Common myeloid progenitor, CD34-positive (primary cell): ENCODE results near the gene STX8.
"Not testable (repeated sequence)": the region's sequence is repeated elsewhere in the genome, so short reads cannot be mapped to it uniquely, and the experiment has no call there.

Experiments used
- CTCF ChIA-PET: fragments of 350-600 bp; sonication (Branson Sonifier 250); formaldehyde crosslinking; loops from one replicate; lab custom pipeline; 2021; ENCODE audit warnings: antibody characterized with exemption; lab: Charles Lee
- POLR2A ChIA-PET: fragments of 350-600 bp; sonication (Branson Sonifier 250); formaldehyde crosslinking; loops from one replicate; lab custom pipeline; 2021; ENCODE audit warnings: antibody characterized with exemption; lab: Charles Lee
- DNase-seq, 3 donors: peaks; one replicate each; pipeline versions ENCODE4 v3.0.0 to v3.0.0-alpha.2; 2013
- H3K27ac ChIP-seq, 2 experiments: 1 replicate in 1 of 2; 2 replicates in 1 of 2; pipeline ENCODE4 v1.7.0; 2013; ENCODE audit warnings: inconsistent platforms in 2 of 2, low read length in 2 of 2, mild to moderate bottlenecking in 2 of 2, low read depth in 1 of 2, moderate library complexity in 1 of 2; ENCODE audit not compliant: severe bottlenecking in 2 of 2, insufficient read depth in 1 of 2, poor library complexity in 1 of 2
- H3K27me3 ChIP-seq, 5 experiments: replicated peaks in 2 of 5; 1 replicate in 3 of 5; 2 replicates in 2 of 5; pipeline versions ENCODE4 v1.6.1 to v1.7.0; 2013; ENCODE audit warnings: low read length in 4 of 5, mild to moderate bottlenecking in 2 of 5, moderate library complexity in 2 of 5, inconsistent platforms in 1 of 5; ENCODE audit not compliant: insufficient read depth in 5 of 5, control insufficient read depth in 4 of 5
- H3K36me3 ChIP-seq, 4 experiments: 1 replicate in 2 of 4; 2 replicates in 2 of 4; pipeline versions ENCODE4 v1.6.1 to v1.7.0; 2013; ENCODE audit warnings: low read length in 3 of 4, control low read depth in 1 of 4, mild to moderate bottlenecking in 1 of 4; ENCODE audit not compliant: control insufficient read depth in 4 of 4, insufficient read depth in 4 of 4
- H3K4me1 ChIP-seq, 4 experiments: 1 replicate in 3 of 4; 2 replicates in 1 of 4; pipeline versions ENCODE4 v1.6.1 to v1.7.1; 2013; ENCODE audit warnings: low read length in 3 of 4, mild to moderate bottlenecking in 3 of 4, control low read depth in 1 of 4, inconsistent platforms in 1 of 4, moderate library complexity in 1 of 4; ENCODE audit not compliant: control insufficient read depth in 4 of 4, insufficient read depth in 4 of 4; ENCODE audit errors: control extremely low read depth in 1 of 4
- H3K4me3 ChIP-seq, 7 experiments: 1 replicate in 4 of 7; 2 replicates in 3 of 7; pipeline versions ENCODE4 v1.5.1 to v1.7.0; 2013; ENCODE audit warnings: mild to moderate bottlenecking in 7 of 7, low read length in 6 of 7, moderate library complexity in 6 of 7, inconsistent platforms in 2 of 7, low read depth in 2 of 7, control low read depth in 1 of 7; ENCODE audit not compliant: insufficient read depth in 4 of 7, control insufficient read depth in 1 of 7; ENCODE audit errors: extremely low read depth in 1 of 7
- H3K9me3 ChIP-seq, 5 experiments: 1 replicate in 4 of 5; 2 replicates in 1 of 5; pipeline versions ENCODE4 v1.6.1 to v1.7.1; 2013; ENCODE audit warnings: low read length in 4 of 5, mild to moderate bottlenecking in 2 of 5, inconsistent platforms in 1 of 5, low read depth in 1 of 5, moderate library complexity in 1 of 5; ENCODE audit not compliant: control insufficient read depth in 4 of 5, insufficient read depth in 2 of 5; ENCODE audit errors: control extremely low read depth in 1 of 5
- WGBS: methylation state at CpG from one replicate; pipeline ENCODE4 v1.1.5; 2013; ENCODE audit not compliant: insufficient coverage; 5-methylcytosine and 5-hydroxymethylcytosine counted together

STX8 gene

DNA sequence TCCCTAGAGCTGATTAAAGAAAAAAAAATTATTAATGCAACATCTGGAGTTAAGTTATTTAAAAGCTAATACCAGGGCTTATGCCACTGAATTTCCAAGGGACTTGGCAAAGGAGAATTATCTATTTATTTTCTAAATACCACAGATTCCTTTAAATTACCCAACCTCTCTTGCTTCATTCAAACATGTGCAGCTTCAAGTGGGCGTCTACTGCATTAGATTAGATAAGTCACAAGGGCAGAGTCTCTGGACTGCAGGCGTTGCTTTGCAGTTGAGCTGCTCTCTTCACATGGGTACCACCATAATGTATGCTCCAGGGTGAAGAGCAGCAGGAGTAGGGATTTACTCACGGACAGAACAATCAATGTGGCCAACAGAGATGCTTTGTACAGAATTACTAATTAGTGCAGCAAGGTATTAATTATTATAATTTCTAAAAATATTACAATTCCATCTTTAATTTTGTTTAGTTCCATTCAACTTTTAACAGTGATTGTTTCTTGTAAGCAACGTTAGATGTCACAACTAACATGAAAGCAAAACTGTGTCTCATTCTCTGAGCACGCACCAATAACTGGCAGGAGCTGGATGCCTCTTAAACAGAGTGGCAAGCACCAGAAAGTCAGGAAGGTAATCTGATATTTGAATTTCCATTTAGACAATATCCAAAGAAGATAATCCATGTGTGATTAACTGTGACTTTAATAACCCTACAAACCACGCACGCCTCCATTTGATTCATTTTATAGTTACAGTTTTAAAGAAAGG is 214.2 kb downstream of the STX8 start:
- WGBS, result 100% methylated on average over 2 of the region's 7 CpGs
- no peak overlapping the region for H3K4me3 ChIP-seq
- CTCF ChIA-PET, result interaction anchor here (0.9 kb wide), 1 partner anchor 70 kb away, joined by 3 read pairs; no protein-coding TSS in a partner anchor

DNA sequence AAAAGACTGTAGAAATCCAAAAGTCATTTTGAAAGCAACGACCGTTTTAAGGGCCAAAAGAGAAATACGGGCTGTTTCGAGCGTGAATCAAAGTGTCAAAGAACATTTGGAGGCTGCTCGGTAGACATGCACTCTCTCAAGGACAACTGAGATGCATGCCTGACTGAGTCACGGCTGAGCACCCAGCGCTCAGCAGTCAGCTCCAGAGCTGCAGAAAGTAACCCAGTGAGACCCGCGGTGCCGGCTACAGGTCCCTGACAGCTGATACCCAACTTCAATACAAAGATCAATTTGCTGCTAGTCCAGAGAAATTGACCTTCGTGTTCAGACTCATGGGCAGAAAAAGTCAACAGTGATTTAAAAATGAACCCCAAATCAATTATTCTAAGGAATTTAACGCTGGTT is 214.9 kb downstream of the STX8 start:
- Histone ChIP-seq H3K4me3 (no peak overlapping the region), H3K36me3 (no peaks in the 10 kb centered on the region), H3K4me1 (peaks cover 0 to 17% (median 14%) of the 10 kb centered on the region in 4 experiments), H3K9me3 (no peaks in the 10 kb centered on the region), H3K27me3 (no peaks in the 10 kb centered on the region), H3K27ac (no peak overlapping the region)
- ChIA-PET POLR2A (no interaction called here), CTCF (no interaction called here)
- WGBS, result 89% methylated on average over 10 of the region's 13 CpGs
- DNase-seq, result no peak

More for the DNA sequence above, 214.2 kb downstream of the STX8 start:
- POLR2A ChIA-PET, result no interaction called here
- Histone ChIP-seq H3K36me3 (no peaks in the 10 kb centered on the region), H3K4me1 (peaks cover 0 to 11% (median 7%) of the 10 kb centered on the region in 4 experiments), H3K9me3 (no peaks in the 10 kb centered on the region), H3K27ac (no peak overlapping the region), H3K27me3 (no peaks in the 10 kb centered on the region)
- DNase-seq, result no peak

DNA sequence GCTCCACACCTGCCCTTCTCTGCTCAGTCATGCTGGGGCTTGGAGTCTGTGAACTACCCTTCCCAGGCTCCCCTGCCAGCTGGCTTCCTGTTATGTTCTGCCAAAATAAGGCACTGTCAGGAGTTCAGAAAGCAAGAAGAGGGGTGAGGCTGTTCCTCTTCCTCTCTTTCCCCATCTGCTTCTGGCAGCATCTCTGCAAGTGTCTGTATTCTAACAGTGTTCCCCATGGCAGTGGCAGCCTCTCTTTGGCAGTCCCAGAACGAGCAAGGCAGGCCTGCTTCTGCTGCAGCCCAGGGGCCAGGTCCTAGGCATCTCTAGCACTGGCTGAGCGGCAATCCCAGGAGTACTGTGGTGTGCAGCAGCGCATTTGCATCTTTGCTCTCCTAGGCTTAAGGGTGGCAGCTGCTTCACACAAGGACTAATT is 219.1 kb downstream of the STX8 start:
- CTCF ChIA-PET, result no interaction called here
- DNase-seq, result peak in 2 of 3 donors; percentile 46 to 60
- Histone ChIP-seq H3K27ac (no peak overlapping the region), H3K4me1 (peaks cover 0 to 19% (median 15%) of the 10 kb centered on the region in 4 experiments), H3K36me3 (no peaks in the 10 kb centered on the region), H3K27me3 (no peaks in the 10 kb centered on the region), H3K4me3 (peak overlapping the region in 1 of 7 experiments; percentile 34), H3K9me3 (no peaks in the 10 kb centered on the region)
- POLR2A ChIA-PET, result no interaction called here
- 0% methylated on average over 1 of the region's 3 CpGs for WGBS

DNA sequence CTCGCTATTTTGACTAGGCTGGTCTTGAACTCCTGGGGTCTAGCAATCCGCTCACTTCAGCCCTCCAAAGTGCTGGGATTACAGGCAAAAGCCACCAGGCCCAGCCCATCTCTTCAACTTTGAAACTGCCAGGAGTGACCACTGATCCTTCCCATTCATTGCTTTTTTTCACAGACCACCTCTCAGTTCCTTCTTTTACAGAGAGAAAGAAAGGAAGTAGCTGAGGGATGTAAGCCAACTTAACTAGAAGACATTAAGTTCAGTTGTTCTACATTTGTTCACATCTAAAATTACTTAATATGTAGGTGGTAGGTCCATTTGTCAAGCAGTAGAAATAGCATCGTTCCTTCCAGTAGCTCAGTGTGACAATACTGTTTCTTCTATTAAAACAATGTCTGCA is 219.8 kb downstream of the STX8 start:
- POLR2A ChIA-PET, result no interaction called here
- Histone ChIP-seq H3K27ac (no peak overlapping the region), H3K4me1 (peaks cover 0 to 19% (median 16%) of the 10 kb centered on the region in 4 experiments), H3K4me3 (peak overlapping the region in 1 of 7 experiments; percentile 34), H3K9me3 (no peaks in the 10 kb centered on the region), H3K27me3 (no peaks in the 10 kb centered on the region), H3K36me3 (no peaks in the 10 kb centered on the region)
- CTCF ChIA-PET, result no interaction called here
- peak in 1 of 3 donors; percentile 10 for DNase-seq
- 88% methylated on average over 3 of the region's 3 CpGs for WGBS

DNA sequence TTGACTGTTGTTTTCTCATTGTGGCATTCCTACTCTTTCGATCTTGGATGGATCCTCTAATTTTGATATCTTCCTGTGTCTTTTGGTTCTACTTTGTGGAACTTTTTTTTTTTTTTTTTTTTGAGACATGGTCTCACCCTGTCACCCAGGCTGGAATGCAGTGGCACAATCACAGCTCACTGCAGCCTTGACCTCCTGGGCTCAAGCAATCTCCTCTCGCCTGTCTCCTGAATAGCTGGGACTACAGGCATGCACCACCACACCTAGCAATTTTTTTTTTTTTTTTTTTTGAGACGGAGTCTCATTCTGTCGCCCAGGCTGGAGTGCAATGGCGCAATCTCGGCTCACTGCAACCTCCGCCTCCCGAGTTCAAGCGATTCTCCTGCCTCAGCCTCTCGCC is 220.4 kb downstream of the STX8 start:
- DNase-seq, H3K27ac ChIP-seq, H3K4me3 ChIP-seq, H3K27me3 ChIP-seq, H3K9me3 ChIP-seq, H3K36me3 ChIP-seq, CTCF ChIA-PET: not testable (repeated sequence)
- WGBS, result no CpG with 5 or more reads among the region's 10 CpGs
- peaks cover 0 to 22% (median 21%) of the 10 kb centered on the region in 4 experiments for H3K4me1 ChIP-seq
- POLR2A ChIA-PET, result interaction anchor here (0.7 kb wide), 1 partner anchor 96 kb away, joined by 6 read pairs; no protein-coding TSS in a partner anchor

DNA sequence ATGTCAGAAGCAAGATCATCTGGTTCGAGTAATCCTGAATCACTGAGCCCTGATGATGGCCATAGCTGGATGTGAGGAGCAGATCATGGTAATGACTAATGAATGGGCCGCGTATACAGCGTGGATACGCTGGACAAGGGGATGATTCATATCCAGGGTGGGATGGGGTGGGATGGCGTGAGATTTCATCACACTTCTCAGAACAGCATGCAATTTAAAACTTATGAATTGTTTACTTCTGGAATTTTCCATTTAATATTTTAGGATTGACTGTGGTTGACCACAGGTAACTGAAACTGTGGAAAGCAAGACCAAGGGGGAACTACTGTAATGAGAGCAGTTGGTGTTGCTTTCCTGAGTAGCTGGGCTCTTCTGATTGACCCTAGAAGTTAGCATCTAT is 225.5 kb downstream of the STX8 start:
- Histone ChIP-seq H3K27ac (no peak overlapping the region), H3K9me3 (no peaks in the 10 kb centered on the region), H3K27me3 (no peaks in the 10 kb centered on the region), H3K36me3 (no peaks in the 10 kb centered on the region), H3K4me1 (peaks cover 11 to 37% (median 35%) of the 10 kb centered on the region in 4 experiments), H3K4me3 (no peak overlapping the region)
- CTCF ChIA-PET, result no interaction called here
- 82% methylated on average over 3 of the region's 6 CpGs for WGBS
- DNase-seq, result peak in 2 of 3 donors; percentile 56
- POLR2A ChIA-PET, result no interaction called here

DNA sequence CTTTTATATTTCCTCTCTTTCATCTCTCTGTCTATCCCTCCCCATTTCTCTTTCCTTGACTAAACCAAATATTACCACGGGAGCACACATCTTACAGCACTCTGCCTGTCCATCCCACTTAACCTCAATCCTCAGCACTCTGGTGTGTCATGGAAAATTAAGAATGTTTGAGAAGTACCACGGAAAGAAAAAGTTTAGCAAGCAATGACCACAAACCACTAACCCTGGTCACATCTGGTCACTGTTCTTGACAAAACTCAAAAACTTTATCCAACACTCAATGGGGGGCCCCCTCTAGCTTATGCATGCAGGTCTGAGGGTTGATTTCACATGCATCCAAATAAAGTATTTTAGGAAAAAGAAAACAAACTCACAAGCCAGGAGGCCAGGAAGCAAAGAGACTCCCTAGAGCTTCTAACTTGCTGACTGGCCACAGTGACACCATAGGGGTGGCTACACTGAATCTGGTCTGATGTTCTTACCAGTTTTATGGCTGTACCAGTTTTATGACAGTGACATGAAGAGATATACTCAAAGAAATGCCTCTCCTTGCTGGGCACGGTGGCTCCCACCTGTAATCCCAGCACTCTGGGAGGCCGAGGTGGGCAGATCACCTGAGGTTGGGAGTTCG is 229.2 kb downstream of the STX8 start:
- no peak overlapping the region for H3K27ac ChIP-seq
- no peaks in the 10 kb centered on the region for H3K36me3 ChIP-seq
- H3K27me3 ChIP-seq, result no peaks in the 10 kb centered on the region
- H3K4me3 ChIP-seq, result peak overlapping the region in 3 of 7 experiments; percentile 1 to 33 (median 19)
- CTCF ChIA-PET, result interaction anchor here (1.2 kb wide), 1 partner anchor 12 kb away, joined by 3 read pairs; no protein-coding TSS in a partner anchor
- DNase-seq, result peak in 2 of 3 donors; percentile 77 to 83
- peaks cover 11 to 37% (median 35%) of the 10 kb centered on the region in 4 experiments for H3K4me1 ChIP-seq
- no peaks in the 10 kb centered on the region for H3K9me3 ChIP-seq
- POLR2A ChIA-PET, result no interaction called here
- WGBS, result 100% methylated on average over 3 of the region's 5 CpGs
